Activated T-cell treated with anti-CD3 and anti-CD28 coated beads for 24 hours (primary cell): ENCODE measurements around the gene PACSIN1.

Source experiments
- DNase-seq: peaks from one replicate; pipeline ENCODE4 v3.0.0-alpha.2; 2020; ENCODE audit warnings: low read depth

PACSIN1 gene

GRCh38 chr6:34583861-34584604 is 118.2 kb downstream of the PACSIN1 start:
- DNase-seq = no peak

- no peak for DNase-seq
Measured at GRCh38 chr6:34584694-34585093, 118.8 kb downstream of the PACSIN1 start.
